ENCODE data around the gene METAP1D.

METAP1D gene

GRCh38 chr2:171999604-172000469 lies at the start of gene METAP1D:
METAP1D (plus strand) TSS chr2:171999953; CDS start chr2:171999970, 17 bp downstream.
- Histone ChIP-seq H3K79me2 (ENCODE audit: insufficient read depth, low read length) (no peaks in the 10 kb centered on the region), H3K4me3 (ENCODE audit: insufficient read depth, low read length, poor library complexity, severe bottlenecking) (peak within 1 kb of the TSS; percentile 66), H3K36me3 (ENCODE audit: low read length) (no peaks in the 10 kb centered on the region), H2AFZ (ENCODE audit: low read depth, low read length, severe bottlenecking) (peak within 1 kb of the TSS; percentile 96), H3F3A (ENCODE audit: insufficient read depth) (peaks cover 9% of the 10 kb centered on the region; the same call in 1 of the 2 replicates), H3K27me3 (ENCODE audit: low read length) (no peaks in the 10 kb centered on the region), H3K9ac (ENCODE audit: low read length) (peak within 1 kb of the TSS; percentile 69), H3K9me3 (ENCODE audit: insufficient read depth, low read length) (no peaks in the 10 kb centered on the region), H3K9me2 (replicated peaks; ENCODE audit: insufficient read depth, low read length) (no peaks in the 10 kb centered on the region), H4K20me1 (ENCODE audit: low read depth, low read length) (no peaks in the 10 kb centered on the region), H3K27ac (ENCODE audit: low read depth, low read length) (peak within 1 kb of the TSS; percentile 3; the same call in 1 of the 2 replicates), H3K4me2 (ENCODE audit: low read depth, low read length, poor library complexity, severe bottlenecking) (peak within 1 kb of the TSS; percentile 76)
- TF ChIP-seq CTCF (IDR thresholded peaks at IDR 0.05; ENCODE audit: insufficient read depth, low read length, poor library complexity, severe bottlenecking) = no peak

GRCh38 chr2:171952276-171952675 lies 47.5 kb upstream of the METAP1D start:
- no peak overlapping the region for H3K9ac ChIP-seq (ENCODE audit: low read length)
- H2AFZ ChIP-seq (ENCODE audit: low read depth, low read length, severe bottlenecking) = no peak overlapping the region
- H3K36me3 ChIP-seq (ENCODE audit: low read length) = peaks cover 7% of the 10 kb centered on the region; the same call in 1 of the 2 replicates
- H3K27ac ChIP-seq (ENCODE audit: low read depth, low read length) = no peak overlapping the region
- H3F3A ChIP-seq (ENCODE audit: insufficient read depth) = no peaks in the 10 kb centered on the region
- H3K4me3 ChIP-seq (ENCODE audit: insufficient read depth, low read length, poor library complexity, severe bottlenecking) = no peak overlapping the region
- H3K4me2 ChIP-seq (ENCODE audit: low read depth, low read length, poor library complexity, severe bottlenecking) = no peak overlapping the region
- H3K79me2 ChIP-seq (ENCODE audit: insufficient read depth, low read length) = peaks cover 21% of the 10 kb centered on the region; the same call in 1 of the 2 replicates
- no peak for TF ChIP-seq CTCF (IDR thresholded peaks at IDR 0.05; ENCODE audit: insufficient read depth, low read length, poor library complexity, severe bottlenecking)
- H3K9me2 ChIP-seq (replicated peaks; ENCODE audit: insufficient read depth, low read length) = no peaks in the 10 kb centered on the region
- no peaks in the 10 kb centered on the region for H3K9me3 ChIP-seq (ENCODE audit: insufficient read depth, low read length)
- H3K27me3 ChIP-seq (ENCODE audit: low read length) = no peaks in the 10 kb centered on the region
- no peaks in the 10 kb centered on the region for H4K20me1 ChIP-seq (ENCODE audit: low read depth, low read length)

- no peak for TF ChIP-seq EZH2phosphoT487 (conservative IDR thresholded peaks at IDR 0.05; ENCODE audit: low read length)
- no peak for TF ChIP-seq CTCF (IDR thresholded peaks at IDR 0.05; ENCODE audit: insufficient read depth, low read length, poor library complexity, severe bottlenecking)
- Histone ChIP-seq H3K9me3 (ENCODE audit: insufficient read depth, low read length) (no peaks in the 10 kb centered on the region), H3K9ac (ENCODE audit: low read length) (no peak overlapping the region)
Observed at GRCh38 chr2:171952748-171953147, 47.0 kb upstream of the METAP1D start.

More at GRCh38 chr2:171952748-171953147, 47.0 kb upstream of the METAP1D start:
- Histone ChIP-seq H3F3A (ENCODE audit: insufficient read depth) (no peaks in the 10 kb centered on the region), H4K20me1 (ENCODE audit: low read depth, low read length) (no peaks in the 10 kb centered on the region), H3K9me2 (replicated peaks; ENCODE audit: insufficient read depth, low read length) (no peaks in the 10 kb centered on the region), H3K4me3 (ENCODE audit: insufficient read depth, low read length, poor library complexity, severe bottlenecking) (no peak overlapping the region), H3K79me2 (ENCODE audit: insufficient read depth, low read length) (peaks cover 21% of the 10 kb centered on the region; the same call in 1 of the 2 replicates), H3K36me3 (ENCODE audit: low read length) (peaks cover 7% of the 10 kb centered on the region; the same call in 1 of the 2 replicates), H3K4me2 (ENCODE audit: low read depth, low read length, poor library complexity, severe bottlenecking) (no peak overlapping the region), H3K27ac (ENCODE audit: low read depth, low read length) (no peak overlapping the region), H3K27me3 (ENCODE audit: low read length) (no peaks in the 10 kb centered on the region), H2AFZ (ENCODE audit: low read depth, low read length, severe bottlenecking) (no peak overlapping the region)
